ENCODE results near the gene HOXC10. TPM values are rescaled to one million over a fixed set of nuclear protein-coding genes. Genes with fewer than 3 reads are reported as not detected.

The HOXC10 gene
- total and polyA plus RNA-seq, 4 experiments from 2014 or later = not detected

DNA sequence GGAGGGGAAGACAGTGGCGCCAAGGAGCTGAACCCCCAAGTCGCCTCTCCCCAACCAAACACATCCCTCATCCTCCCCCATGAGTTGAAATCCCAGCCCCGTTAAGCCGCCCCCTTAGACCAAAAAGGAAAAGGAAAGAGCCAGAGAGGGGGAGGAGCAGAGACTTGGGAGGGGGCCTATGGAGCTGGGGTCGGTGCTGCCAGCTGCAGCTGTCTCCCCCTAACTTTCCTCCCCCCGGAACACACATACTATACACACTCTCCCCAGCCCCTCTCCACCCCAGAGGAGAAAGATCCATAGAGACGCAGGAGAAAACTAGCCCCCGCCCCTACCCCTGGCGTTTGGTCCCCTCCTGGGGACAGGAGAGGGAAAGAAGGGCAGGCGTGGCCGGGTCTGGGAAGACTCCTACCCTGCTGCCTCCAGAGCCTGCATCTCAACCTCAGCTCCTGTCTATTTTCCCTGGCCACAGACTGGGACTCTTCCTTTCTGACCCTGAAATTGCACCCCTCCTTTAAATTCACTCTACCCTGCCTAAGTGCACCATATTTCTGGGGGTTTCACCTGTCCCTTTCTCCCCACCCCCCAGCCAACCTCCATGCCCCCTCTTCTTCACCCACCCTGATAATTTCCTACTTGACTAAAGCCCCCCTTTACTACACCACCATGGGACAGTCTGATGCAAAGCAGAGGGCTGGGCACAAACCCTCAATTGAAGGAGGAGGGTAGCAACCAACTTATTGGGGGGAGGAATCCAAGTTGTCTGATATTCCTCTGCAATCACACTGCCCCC lies 13.4 kb downstream of the HOXC10 start:
- Mint-ChIP-seq H3K36me3 (no peaks in the 10 kb centered on the region), H3K27ac (peak overlapping the region in 2 of 7 donors; percentile 29 to 78), H3K4me1 (peaks cover 10 to 65% (median 29%) of the 10 kb centered on the region in 4 donors), H3K9me3 (peaks cover 0 to 11% (median 1%) of the 10 kb centered on the region in 8 donors), H3K27me3 (peaks cover 70 to 82% of the 10 kb centered on the region in 2 donors), H3K4me3 (peak overlapping the region in 2 of 8 donors; percentile 9 to 47)
- no peaks in the 10 kb centered on the region for H3K36me3 ChIP-seq (ENCODE audit: insufficient read depth, low read length)
- H3K9me3 ChIP-seq (ENCODE audit: control insufficient read depth in 1 of 2, low read length in 2 of 2) = no peaks in the 10 kb centered on the region
- DNase-seq = no peak
- peaks cover 91% of the 10 kb centered on the region for H3K27me3 ChIP-seq (ENCODE audit: insufficient read depth, low read length)
- intact Hi-C loops (cut with micrococcal nuclease) = loop anchor here (10.0 kb wide), 1 partner anchor 356 kb away; no protein-coding TSS in a partner anchor
- CTCF ChIA-PET (ENCODE audit: partially characterized antibody) = interaction anchor here (1.2 to 5.3 kb wide), 3 partner anchors 192 to 208 kb away, joined by 3 to 26 read pairs (median 7); no protein-coding TSS in a partner anchor
- peaks cover 42% of the 10 kb centered on the region for H3K4me1 ChIP-seq (ENCODE audit: insufficient read depth, low read length)
- no peak overlapping the region for H3K27ac ChIP-seq (ENCODE audit: low read depth, low read length)
- POLR2A ChIA-PET (ENCODE audit: partially characterized antibody) = no interaction called here
- no peak overlapping the region for H3K4me3 ChIP-seq (ENCODE audit: low read length in 2 of 2)

DNA sequence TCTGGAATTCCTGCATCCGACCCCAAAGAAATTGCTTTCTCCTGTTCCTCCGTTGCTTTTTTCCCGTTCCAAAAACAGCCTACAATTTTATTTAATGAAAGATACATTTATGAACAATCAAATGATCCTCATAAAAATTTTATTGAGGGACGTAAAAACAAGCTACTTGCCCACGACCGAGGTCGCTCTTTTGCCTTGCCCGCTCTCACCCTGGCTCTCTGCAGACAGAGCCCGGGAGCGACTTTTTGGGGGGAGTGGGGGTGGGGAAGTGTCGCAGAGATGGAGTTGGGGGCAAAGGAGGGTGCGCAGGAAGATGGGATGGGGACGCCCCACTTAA lies 13.9 kb downstream of the HOXC10 start:
- no peaks in the 10 kb centered on the region for H3K9me3 ChIP-seq (ENCODE audit: control insufficient read depth in 1 of 2, low read length in 2 of 2)
- H3K27ac Mint-ChIP-seq = peak overlapping the region in 2 of 7 donors; percentile 29 to 78

DNA sequence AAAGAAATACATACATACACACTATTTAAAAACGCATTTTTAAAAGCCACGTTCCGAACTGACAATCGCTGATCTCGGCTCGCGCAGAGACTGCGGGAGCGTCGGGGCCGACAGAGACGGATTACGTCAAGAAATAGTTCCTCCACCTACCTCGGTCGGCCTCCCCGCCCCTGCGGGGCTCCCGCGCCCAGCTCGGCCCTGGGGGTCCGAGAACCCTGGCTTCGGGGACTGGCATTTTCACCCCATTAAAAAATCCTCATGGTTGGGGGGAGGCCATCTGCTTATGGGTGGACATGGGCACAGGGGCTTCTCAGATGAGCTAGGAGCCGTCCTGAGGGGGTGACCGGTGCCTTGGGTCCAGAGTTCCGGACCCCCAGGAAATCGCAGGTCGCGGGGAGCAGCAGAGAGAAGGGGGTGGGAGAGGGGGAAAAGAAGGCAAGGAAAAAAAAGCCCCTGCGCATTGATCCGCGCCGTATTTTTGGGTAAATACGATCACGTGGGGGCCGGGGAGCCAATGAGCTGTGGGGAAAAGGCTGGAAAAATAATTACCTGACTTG lies 14.7 kb downstream of the HOXC10 start:
- Mint-ChIP-seq H3K4me3 (peak overlapping the region in 6 of 8 donors; percentile 28 to 70 (median 56)), H3K9me3 (peaks cover 0 to 6% (median 0%) of the 10 kb centered on the region in 8 donors), H3K27ac (peak overlapping the region in 2 of 7 donors; percentile 51 to 78), H3K4me1 (peaks cover 7 to 54% (median 22%) of the 10 kb centered on the region in 4 donors), H3K36me3 (no peaks in the 10 kb centered on the region), H3K27me3 (peaks cover 67 to 82% of the 10 kb centered on the region in 2 donors)
- Histone ChIP-seq H3K4me3 (ENCODE audit: low read length in 2 of 2) (no peak overlapping the region), H3K36me3 (ENCODE audit: insufficient read depth, low read length) (no peaks in the 10 kb centered on the region), H3K27ac (ENCODE audit: low read depth, low read length) (no peak overlapping the region), H3K27me3 (ENCODE audit: insufficient read depth, low read length) (peaks cover 91% of the 10 kb centered on the region), H3K4me1 (ENCODE audit: insufficient read depth, low read length) (peaks cover 36% of the 10 kb centered on the region), H3K9me3 (ENCODE audit: control insufficient read depth in 1 of 2, low read length in 2 of 2) (no peaks in the 10 kb centered on the region)
- ChIA-PET CTCF (ENCODE audit: partially characterized antibody) (interaction anchor here (1.3 to 5.3 kb wide), 4 partner anchors 26 to 207 kb away, joined by 3 to 26 read pairs (median 8); no protein-coding TSS in a partner anchor), POLR2A (ENCODE audit: partially characterized antibody) (interaction anchor here (0.6 to 2.0 kb wide), 8 partner anchors 10 to 499 kb away, joined by 3 to 6 read pairs (median 3); partner anchors contain the start of gene HOXC6)
- DNase-seq = no peak
- intact Hi-C loops (cut with micrococcal nuclease) = loop anchor here (10.0 kb wide), 1 partner anchor 355 kb away; no protein-coding TSS in a partner anchor

More for the DNA sequence above, 13.9 kb downstream of the HOXC10 start:
- H3K4me3 Mint-ChIP-seq = peak overlapping the region in 3 of 8 donors; percentile 1 to 47 (median 22)
- DNase-seq = no peak
- Histone ChIP-seq H3K36me3 (ENCODE audit: insufficient read depth, low read length) (no peaks in the 10 kb centered on the region), H3K4me1 (ENCODE audit: insufficient read depth, low read length) (peaks cover 42% of the 10 kb centered on the region), H3K4me3 (ENCODE audit: low read length in 2 of 2) (no peak overlapping the region), H3K27me3 (ENCODE audit: insufficient read depth, low read length) (peaks cover 90% of the 10 kb centered on the region), H3K27ac (ENCODE audit: low read depth, low read length) (no peak overlapping the region)
- intact Hi-C loops (cut with micrococcal nuclease) = loop anchor here (10.0 kb wide), 1 partner anchor 356 kb away; no protein-coding TSS in a partner anchor
- peaks cover 0 to 10% (median under 1%) of the 10 kb centered on the region in 8 donors for H3K9me3 Mint-ChIP-seq
- ChIA-PET CTCF (ENCODE audit: partially characterized antibody) (interaction anchor here (5.3 kb wide), 1 partner anchor 208 kb away, joined by 26 read pairs; no protein-coding TSS in a partner anchor), POLR2A (ENCODE audit: partially characterized antibody) (interaction anchor here (1.5 kb wide), 2 partner anchors 19 to 21 kb away, joined by 3 to 5 read pairs; no protein-coding TSS in a partner anchor)
- H3K4me1 Mint-ChIP-seq = peaks cover 10 to 59% (median 28%) of the 10 kb centered on the region in 4 donors
- H3K27me3 Mint-ChIP-seq = peaks cover 69 to 82% of the 10 kb centered on the region in 2 donors
- no peaks in the 10 kb centered on the region for H3K36me3 Mint-ChIP-seq

GRCh38 chr12:54000116-54001114 lies 15.5 kb downstream of the HOXC10 start, which contains the start of gene HOXC9:
HOXC9 (plus strand) TSS chr12:54000161; CDS start chr12:54000189, 28 bp downstream.
- peaks cover 0 to 6% (median 0%) of the 10 kb centered on the region in 8 donors for H3K9me3 Mint-ChIP-seq
- no peak within 1 kb of the TSS for H3K4me3 ChIP-seq (ENCODE audit: low read length in 2 of 2)
- H3K27me3 ChIP-seq (ENCODE audit: insufficient read depth, low read length) = peaks cover 91% of the 10 kb centered on the region
- peak within 1 kb of the TSS in 7 of 8 donors; percentile 28 to 70 (median 55) for H3K4me3 Mint-ChIP-seq
- peak within 1 kb of the TSS in 3 of 7 donors; percentile 41 to 78 (median 51) for H3K27ac Mint-ChIP-seq
- intact Hi-C loops (cut with micrococcal nuclease) = no loop called here
- POLR2A ChIA-PET (ENCODE audit: partially characterized antibody) = interaction anchor here (1.2 to 2.0 kb wide), 6 partner anchors 9 to 498 kb away, joined by 3 to 6 read pairs (median 3); partner anchors contain the start of gene HOXC6
- H3K27me3 Mint-ChIP-seq = peaks cover 66 to 81% of the 10 kb centered on the region in 2 donors
- H3K4me1 Mint-ChIP-seq = peaks cover 1 to 50% (median 17%) of the 10 kb centered on the region in 4 donors
- no peak within 1 kb of the TSS for H3K27ac ChIP-seq (ENCODE audit: low read depth, low read length)
- H3K4me1 ChIP-seq (ENCODE audit: insufficient read depth, low read length) = peaks cover 29% of the 10 kb centered on the region
- CTCF ChIA-PET (ENCODE audit: partially characterized antibody) = interaction anchor here (0.6 to 5.3 kb wide), 6 partner anchors 9 to 215 kb away, joined by 3 to 26 read pairs (median 6); no protein-coding TSS in a partner anchor
- H3K9me3 ChIP-seq (ENCODE audit: control insufficient read depth in 1 of 2, low read length in 2 of 2) = no peaks in the 10 kb centered on the region
- no peaks in the 10 kb centered on the region for H3K36me3 ChIP-seq (ENCODE audit: insufficient read depth, low read length)
- H3K36me3 Mint-ChIP-seq = no peaks in the 10 kb centered on the region
- no peak for DNase-seq

- ChIA-PET POLR2A (ENCODE audit: partially characterized antibody) (interaction anchor here (1.3 to 2.0 kb wide), 2 partner anchors 8 to 27 kb away, joined by 3 to 6 read pairs; partner anchors contain the start of gene HOXC6), CTCF (ENCODE audit: partially characterized antibody) (interaction anchor here (1.0 to 5.3 kb wide), 6 partner anchors 10 to 217 kb away, joined by 3 to 26 read pairs (median 5); partner anchors contain the start of gene HOXC5)
- Histone ChIP-seq H3K4me3 (ENCODE audit: low read length in 2 of 2) (no peak overlapping the region), H3K4me1 (ENCODE audit: insufficient read depth, low read length) (peaks cover 24% of the 10 kb centered on the region), H3K27ac (ENCODE audit: low read depth, low read length) (no peak overlapping the region), H3K36me3 (ENCODE audit: insufficient read depth, low read length) (no peaks in the 10 kb centered on the region), H3K27me3 (ENCODE audit: insufficient read depth, low read length) (peaks cover 87% of the 10 kb centered on the region), H3K9me3 (ENCODE audit: control insufficient read depth in 1 of 2, low read length in 2 of 2) (no peaks in the 10 kb centered on the region)
- H3K27me3 Mint-ChIP-seq = peaks cover 70 to 83% of the 10 kb centered on the region in 2 donors
- no peak for DNase-seq
- peak overlapping the region in 1 of 7 donors; percentile 60 for H3K27ac Mint-ChIP-seq
- intact Hi-C loops (cut with micrococcal nuclease) = no loop called here
- H3K4me1 Mint-ChIP-seq = peaks cover 8 to 50% (median 21%) of the 10 kb centered on the region in 4 donors
- H3K4me3 Mint-ChIP-seq = peak overlapping the region in 2 of 8 donors; percentile 13 to 30
- no peaks in the 10 kb centered on the region for H3K36me3 Mint-ChIP-seq
- peaks cover 0 to 8% (median 0%) of the 10 kb centered on the region in 8 donors for H3K9me3 Mint-ChIP-seq
These were observed 16.6 kb downstream of the HOXC10 start for GRCh38 chr12:54001283-54002187.

All from CD4-positive, alpha-beta memory T cell (primary cell).